Natural killer cell treated with Interleukin-12 subunit alpha and Interleukin-12 subunit beta and Interleukin-15 and Interleukin-18, amount 100 ng/mL, for 72 hours (primary cell): ENCODE data around the gene VTN. TPM values are rescaled to one million over a fixed set of nuclear protein-coding genes. Genes with fewer than 3 reads are reported as not detected.

Experiments
- ATAC-seq, 2 donors: fragments of 150-1000 bp; cut with Tn5 transposase in 1 of 2; sonication (Bioruptor Pico), chemical (Tn5 transposase) in 1 of 2; 2 replicates each; pipeline ENCODE4 v1.10.0; 2021
- DNase-seq: peaks from one replicate; pipeline ENCODE4 v3.0.0; 2022; ENCODE audit warnings: low spot score
- H3K27ac Mint-ChIP-seq, 2 donors: 1 replicate in 1 of 2; 2 replicates in 1 of 2; pipeline ENCODE4 v1.8.0; 2022; ENCODE audit warnings: mixed read lengths in 2 of 2, mild to moderate bottlenecking in 1 of 2, moderate library complexity in 1 of 2
- H3K27me3 Mint-ChIP-seq, 2 donors: 1 replicate in 1 of 2; 2 replicates in 1 of 2; pipeline ENCODE4 v1.8.0; 2022; ENCODE audit warnings: mixed read lengths in 2 of 2
- H3K36me3 Mint-ChIP-seq: one replicate; pipeline ENCODE4 v1.8.0; 2022; ENCODE audit warnings: mixed read lengths
- H3K4me1 Mint-ChIP-seq, 2 donors: 1 replicate in 1 of 2; 2 replicates in 1 of 2; pipeline ENCODE4 v1.8.0; 2022; ENCODE audit warnings: low read depth in 2 of 2, mixed read lengths in 2 of 2, mild to moderate bottlenecking in 1 of 2
- H3K4me3 Mint-ChIP-seq: one replicate; pipeline ENCODE4 v1.8.0; 2022; ENCODE audit warnings: mixed read lengths
- H3K9me3 Mint-ChIP-seq: 2 replicates; pipeline ENCODE4 v1.8.0; 2022; ENCODE audit warnings: mixed read lengths
- total RNA-seq, 2 donors: library from RNA; stranded (reverse); gene quantifications; one replicate each; pipeline ENCODE4 v1.2.3, GENCODE V29; 2022

The VTN gene
- total RNA-seq, 2 donors from 2014 or later = 0.52 to 1.3 TPM

DNA sequence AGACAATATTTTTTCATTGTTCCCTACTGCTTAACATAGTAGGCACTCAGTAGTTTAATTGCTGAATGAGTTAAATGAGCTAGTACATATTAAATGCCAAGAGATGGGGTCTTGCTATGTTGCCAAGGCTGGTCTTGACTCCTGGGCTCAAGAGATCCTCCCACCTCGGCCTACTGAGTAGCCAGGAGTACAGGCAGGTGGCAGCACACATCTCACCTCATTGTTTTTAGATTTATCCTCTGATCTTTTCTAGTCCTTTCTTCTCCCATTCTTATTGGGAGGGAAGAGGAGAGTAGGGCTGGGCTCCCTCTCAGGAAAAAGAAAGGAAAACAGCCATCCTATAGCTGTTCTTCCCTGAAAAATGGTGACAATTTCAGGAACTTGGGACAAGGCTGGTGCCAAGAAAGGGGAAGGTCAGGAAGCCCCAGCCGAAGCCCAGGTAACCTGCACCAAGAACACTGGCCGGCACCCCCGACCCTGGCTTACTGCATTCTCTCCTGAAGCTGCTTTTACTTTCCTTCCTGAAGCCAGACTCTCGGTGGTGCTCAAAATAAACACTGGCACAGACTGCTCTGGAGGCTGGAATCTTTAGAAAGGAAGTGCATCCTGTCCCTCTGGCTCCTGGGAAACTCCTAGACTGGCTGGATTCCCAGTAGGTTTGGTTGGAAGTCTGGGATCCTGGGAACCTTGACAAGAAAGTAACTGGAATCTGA lies 31.9 kb downstream of the VTN start:
- H3K9me3 Mint-ChIP-seq = no peaks in the 10 kb centered on the region

DNA sequence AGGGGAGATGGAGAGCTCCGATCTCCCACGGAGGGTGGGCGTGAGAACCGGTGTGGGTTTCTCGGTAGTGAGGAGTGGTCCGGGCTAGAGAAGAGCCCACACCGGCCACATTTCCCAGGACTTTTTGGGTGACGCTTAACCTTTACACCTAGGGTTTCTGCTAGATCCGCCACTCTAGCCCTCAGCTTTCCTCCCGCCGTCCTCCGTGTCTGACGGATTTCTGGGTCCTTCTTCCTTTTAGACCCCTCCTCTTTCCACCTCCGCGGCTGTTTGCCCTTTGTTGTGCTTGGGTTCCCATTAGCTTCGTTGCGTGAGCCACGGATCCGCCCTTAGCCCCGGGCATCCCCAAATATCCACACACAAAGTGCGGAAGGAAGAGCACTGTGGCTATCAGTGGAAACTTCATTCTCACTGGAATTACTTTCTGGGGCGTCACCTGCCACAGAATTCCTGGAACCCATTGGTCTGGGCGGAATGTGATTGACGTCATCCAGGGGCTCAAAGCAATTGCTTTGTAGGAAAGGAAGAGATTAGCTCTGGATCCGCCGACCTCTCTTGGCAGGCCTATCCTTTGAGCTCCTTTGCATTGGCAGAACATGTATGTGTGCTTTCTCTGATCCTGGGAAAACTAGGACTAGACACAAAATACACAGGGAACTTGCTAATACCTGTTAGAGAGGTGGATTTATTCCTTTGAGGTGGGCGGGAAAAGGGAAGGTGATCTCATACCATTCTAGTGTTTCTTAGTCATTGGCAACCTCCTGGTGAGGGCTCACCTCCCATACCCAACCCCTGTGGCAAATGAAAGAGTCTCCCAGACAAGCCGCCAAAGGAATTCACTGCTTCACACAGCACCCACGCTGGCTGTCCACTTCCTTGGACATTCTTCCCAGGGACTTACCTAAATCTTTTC lies 33.9 kb downstream of the VTN start:
- DNase-seq = no peak
- Mint-ChIP-seq H3K4me1 (peaks cover 38 to 39% of the 10 kb centered on the region in 2 donors), H3K27ac (peak overlapping the region; percentile 83), H3K36me3 (peaks cover 4% of the 10 kb centered on the region), H3K9me3 (no peaks in the 10 kb centered on the region), H3K4me3 (peak overlapping the region; percentile 95), H3K27me3 (no peaks in the 10 kb centered on the region)
- ATAC-seq = no peak

More for the DNA sequence above, 31.9 kb downstream of the VTN start:
- Mint-ChIP-seq H3K4me3 (peak overlapping the region; percentile 95), H3K4me1 (peaks cover 29 to 36% of the 10 kb centered on the region in 2 donors), H3K36me3 (peaks cover 4% of the 10 kb centered on the region), H3K27ac (peak overlapping the region in 1 of 2 donors; percentile 2), H3K27me3 (no peaks in the 10 kb centered on the region)
- DNase-seq = no peak
- no peak for ATAC-seq

DNA sequence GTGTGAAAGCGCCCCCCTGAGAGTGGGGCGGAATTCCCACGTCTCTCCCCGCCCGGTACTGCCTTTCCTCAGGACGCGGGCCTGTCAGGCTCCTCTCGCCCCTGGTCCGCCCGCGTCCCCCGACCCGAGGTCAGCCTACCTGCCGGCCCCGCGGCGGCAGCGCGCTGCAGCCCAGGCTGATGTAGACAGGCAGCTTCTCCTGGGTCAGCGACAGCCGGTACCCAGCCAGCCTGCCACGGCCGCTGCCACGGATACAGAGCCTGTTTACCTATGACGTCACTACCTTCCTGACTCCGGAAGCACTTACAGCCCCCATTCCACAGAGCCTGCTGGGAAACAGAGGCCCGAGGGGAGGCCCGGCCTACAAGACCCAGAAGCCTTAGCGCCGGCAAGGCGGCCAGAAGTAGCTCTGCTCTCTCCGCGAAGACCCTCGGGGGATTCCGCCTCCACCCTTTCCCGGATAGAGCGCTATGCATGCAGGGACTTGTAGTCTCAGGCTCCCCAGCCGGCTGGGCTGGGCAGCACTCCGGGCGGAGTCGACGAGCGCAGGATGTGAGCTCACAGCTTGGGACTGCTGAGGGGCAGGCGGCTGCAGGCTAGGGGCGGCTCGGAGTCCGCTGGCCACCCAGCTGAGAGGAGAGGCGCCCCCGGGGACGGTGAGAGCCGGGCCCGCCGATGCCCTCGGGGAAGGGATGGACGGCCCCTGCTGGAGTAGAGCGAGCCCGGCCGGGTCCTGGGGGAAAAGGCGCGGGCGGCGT lies 34.7 kb downstream of the VTN start, which contains the start of the genes IFT20 and TNFAIP1:
TSS of gene IFT20 (minus strand) at position 272 of the 758 bp plus-strand sequence. CDS start 3,487 bp downstream, outside the sequence.
TSS of gene TNFAIP1 (plus strand) at position 561 of the 758 bp plus-strand sequence. CDS start 3,761 bp downstream, outside the sequence.
- H3K4me1 Mint-ChIP-seq = peaks cover 38 to 39% of the 10 kb centered on the region in 2 donors
- H3K27ac Mint-ChIP-seq = peak within 1 kb of the TSS; percentile 83

DNA sequence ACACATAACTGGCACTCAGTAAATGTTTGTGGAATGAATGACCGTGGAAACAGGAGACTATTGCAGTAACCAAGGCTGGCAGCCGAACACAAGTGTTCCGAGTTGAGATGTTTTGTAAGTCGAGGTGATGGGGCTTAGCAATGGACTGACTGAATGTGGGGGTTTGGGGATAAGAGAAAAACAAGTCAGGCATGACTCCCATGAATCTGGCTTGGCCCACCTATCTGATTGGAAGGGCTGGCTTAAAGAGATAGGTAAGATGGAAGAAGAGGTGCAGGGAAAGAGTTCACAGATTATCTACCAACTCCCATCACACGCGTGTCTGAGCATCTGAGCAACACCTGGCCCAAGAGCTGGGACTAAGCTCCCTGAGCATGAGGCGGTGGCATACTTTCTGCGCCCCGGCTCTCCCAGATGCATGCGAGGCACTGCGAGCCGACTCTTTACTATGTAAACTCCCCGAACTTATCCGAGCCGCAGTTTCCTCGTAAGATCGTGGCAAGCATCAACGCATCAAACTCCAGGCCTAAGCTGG lies 35.4 kb downstream of the VTN start:
- ATAC-seq = no peak
- no peaks in the 10 kb centered on the region for H3K27me3 Mint-ChIP-seq
- H3K27ac Mint-ChIP-seq = peak overlapping the region; percentile 83
- peaks cover 38 to 39% of the 10 kb centered on the region in 2 donors for H3K4me1 Mint-ChIP-seq
- H3K4me3 Mint-ChIP-seq = peak overlapping the region; percentile 95
- DNase-seq = no peak
- H3K36me3 Mint-ChIP-seq = peaks cover 4% of the 10 kb centered on the region
- no peaks in the 10 kb centered on the region for H3K9me3 Mint-ChIP-seq

More for the DNA sequence above, 34.7 kb downstream of the VTN start, which contains the start of the genes IFT20 and TNFAIP1:
- ATAC-seq = peak; percentile 99
- Mint-ChIP-seq H3K36me3 (peaks cover 4% of the 10 kb centered on the region), H3K9me3 (no peaks in the 10 kb centered on the region), H3K4me3 (peak within 1 kb of the TSS; percentile 95), H3K27me3 (no peaks in the 10 kb centered on the region)
- peak; percentile 100 for DNase-seq

DNA sequence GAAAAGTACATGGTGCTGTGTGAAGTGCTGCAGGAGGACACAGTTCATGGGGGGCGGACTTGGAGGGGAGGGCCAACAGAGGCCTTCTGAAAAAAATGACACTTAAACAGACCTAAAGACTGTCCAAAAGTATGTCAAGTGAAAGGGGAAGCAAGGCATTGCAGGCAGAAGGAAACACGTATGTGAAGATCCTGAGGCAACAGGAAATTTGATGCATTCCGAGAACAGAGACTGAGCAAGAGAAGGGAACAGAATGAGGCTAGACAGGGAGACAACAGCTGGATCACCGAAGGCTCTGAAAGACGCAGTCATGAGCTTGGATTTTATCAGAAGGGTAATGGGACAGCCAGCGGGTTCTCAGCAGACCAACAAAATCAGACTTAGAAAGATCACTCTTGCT lies 35.9 kb downstream of the VTN start:
- H3K36me3 Mint-ChIP-seq = peaks cover 4% of the 10 kb centered on the region
- peaks cover 38 to 39% of the 10 kb centered on the region in 2 donors for H3K4me1 Mint-ChIP-seq
- no peaks in the 10 kb centered on the region for H3K27me3 Mint-ChIP-seq
- no peaks in the 10 kb centered on the region for H3K9me3 Mint-ChIP-seq
- H3K4me3 Mint-ChIP-seq = peak overlapping the region; percentile 95
- ATAC-seq (no peak), DNase-seq (no peak)
- peak overlapping the region; percentile 83 for H3K27ac Mint-ChIP-seq

DNA sequence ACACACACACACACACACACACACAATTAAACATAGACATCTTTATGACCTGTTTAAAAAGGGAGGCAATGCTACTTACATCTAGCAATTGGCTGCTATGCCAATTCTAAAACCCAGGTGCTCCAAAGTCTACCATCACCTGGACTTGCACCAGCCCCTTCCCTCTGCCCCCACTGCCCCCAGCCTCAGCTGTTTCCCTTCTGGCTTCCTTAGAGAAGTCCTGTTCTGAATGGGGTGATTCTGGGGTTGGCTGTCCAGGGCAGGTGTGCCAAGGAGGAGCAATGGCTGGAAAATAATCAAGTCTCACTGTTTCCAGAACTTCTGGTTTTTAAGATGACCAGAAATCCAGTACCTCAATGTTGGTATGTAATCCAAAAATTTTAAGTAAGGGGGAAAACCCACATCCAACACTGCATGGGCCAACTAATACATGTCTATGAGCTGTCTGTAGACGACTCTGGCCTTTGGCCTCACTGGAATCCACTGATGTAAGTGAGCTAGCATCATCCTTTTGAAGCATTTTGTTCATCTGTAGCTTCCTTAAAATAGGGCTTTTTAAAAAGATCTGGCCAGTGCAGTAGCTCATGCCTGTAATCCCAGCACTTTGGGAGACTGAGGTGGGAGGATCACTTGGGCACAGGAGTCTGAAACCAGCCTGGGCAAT lies 36.9 kb downstream of the VTN start:
- no peak for ATAC-seq
- peaks cover 4% of the 10 kb centered on the region for H3K36me3 Mint-ChIP-seq
- H3K27me3 Mint-ChIP-seq = no peaks in the 10 kb centered on the region
- H3K27ac Mint-ChIP-seq = peak overlapping the region in 1 of 2 donors; percentile 83
- peak; percentile 6 for DNase-seq
- peak overlapping the region; percentile 95 for H3K4me3 Mint-ChIP-seq
- H3K4me1 Mint-ChIP-seq = peaks cover 34 to 38% of the 10 kb centered on the region in 2 donors
- H3K9me3 Mint-ChIP-seq = no peaks in the 10 kb centered on the region

DNA sequence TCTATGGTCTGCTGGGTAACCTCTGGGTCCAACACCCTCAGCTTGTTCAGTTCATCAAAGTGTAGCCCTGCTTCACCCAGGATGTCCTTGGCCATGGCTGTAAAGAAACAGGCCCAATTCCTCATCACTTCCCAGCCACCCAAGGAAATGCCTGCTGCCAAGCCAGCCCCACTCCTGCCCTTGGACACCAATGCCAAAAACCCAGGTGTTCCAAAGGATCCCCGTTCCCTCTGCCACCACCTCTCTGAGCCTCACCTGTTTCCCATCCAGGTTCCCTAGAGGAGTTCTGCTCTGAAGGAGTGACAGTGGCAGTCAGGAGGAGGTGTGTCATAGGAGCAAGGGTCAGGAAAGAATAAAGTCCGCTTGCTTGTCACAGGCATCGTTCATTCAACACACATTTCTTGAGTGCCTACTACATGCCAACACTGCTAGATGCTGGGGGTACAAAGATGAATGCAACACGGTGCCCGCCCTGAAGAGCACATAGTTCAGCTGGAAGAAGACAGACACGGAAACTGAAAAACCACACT lies 38.2 kb downstream of the VTN start:
- H3K4me3 Mint-ChIP-seq = no peak overlapping the region
- no peak for ATAC-seq

DNA sequence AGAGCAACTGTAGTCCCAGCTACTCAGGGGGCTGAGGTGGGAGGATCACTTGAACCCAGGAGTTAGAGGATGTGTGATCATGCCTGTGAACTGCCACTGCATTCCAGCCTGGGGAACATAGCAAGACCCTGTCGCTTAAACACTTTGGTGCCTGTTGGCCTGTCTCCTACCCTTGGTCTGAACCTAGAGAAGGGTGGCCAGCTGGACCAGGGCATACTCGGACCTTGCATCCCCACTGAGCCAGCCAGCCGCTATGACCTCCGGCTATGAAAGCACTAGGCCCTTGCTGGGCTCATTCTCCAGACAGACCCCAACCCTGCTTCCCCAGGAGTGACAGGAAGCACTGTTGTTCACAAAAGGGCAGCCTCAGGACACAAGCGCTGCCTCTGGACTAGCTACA lies 39.4 kb downstream of the VTN start:
- no peak for DNase-seq
- no peak overlapping the region for H3K27ac Mint-ChIP-seq

More for the DNA sequence above, 38.2 kb downstream of the VTN start:
- Mint-ChIP-seq H3K9me3 (no peaks in the 10 kb centered on the region), H3K4me1 (peaks cover 24 to 28% of the 10 kb centered on the region in 2 donors), H3K27ac (no peak overlapping the region), H3K36me3 (peaks cover 5% of the 10 kb centered on the region), H3K27me3 (no peaks in the 10 kb centered on the region)
- DNase-seq = no peak

DNA sequence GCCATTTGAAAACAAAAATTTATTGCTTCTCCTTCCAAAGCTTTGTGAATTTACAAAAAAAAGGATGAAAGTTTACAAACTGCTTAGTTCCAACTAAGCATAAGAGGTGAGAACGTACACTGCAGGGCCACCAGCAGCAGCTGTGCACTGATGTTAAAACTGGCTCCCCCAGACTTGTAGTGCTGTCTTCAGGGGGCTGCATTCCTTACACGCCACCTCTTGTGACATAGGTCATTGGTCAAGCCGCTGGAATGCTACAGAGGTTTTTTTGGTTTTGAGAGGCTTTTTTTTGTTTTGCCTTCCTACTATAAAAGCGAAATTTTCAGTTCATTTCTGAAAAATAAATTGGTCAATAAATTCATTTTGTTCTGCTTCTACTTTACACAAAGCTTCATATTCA lies 41.8 kb downstream of the VTN start:
- no peaks in the 10 kb centered on the region for H3K9me3 Mint-ChIP-seq
- H3K36me3 Mint-ChIP-seq = peaks cover 11% of the 10 kb centered on the region
- H3K4me3 Mint-ChIP-seq = no peak overlapping the region
- H3K4me1 Mint-ChIP-seq = peaks cover 3 to 8% of the 10 kb centered on the region in 2 donors
- ATAC-seq (no peak), DNase-seq (no peak)
- H3K27ac Mint-ChIP-seq = no peak overlapping the region
- no peaks in the 10 kb centered on the region for H3K27me3 Mint-ChIP-seq

More for the DNA sequence above, 39.4 kb downstream of the VTN start:
- no peak for ATAC-seq
- H3K36me3 Mint-ChIP-seq = peaks cover 11% of the 10 kb centered on the region
- peaks cover 17 to 21% of the 10 kb centered on the region in 2 donors for H3K4me1 Mint-ChIP-seq
- no peaks in the 10 kb centered on the region for H3K27me3 Mint-ChIP-seq
- no peak overlapping the region for H3K4me3 Mint-ChIP-seq
- no peaks in the 10 kb centered on the region for H3K9me3 Mint-ChIP-seq

DNA sequence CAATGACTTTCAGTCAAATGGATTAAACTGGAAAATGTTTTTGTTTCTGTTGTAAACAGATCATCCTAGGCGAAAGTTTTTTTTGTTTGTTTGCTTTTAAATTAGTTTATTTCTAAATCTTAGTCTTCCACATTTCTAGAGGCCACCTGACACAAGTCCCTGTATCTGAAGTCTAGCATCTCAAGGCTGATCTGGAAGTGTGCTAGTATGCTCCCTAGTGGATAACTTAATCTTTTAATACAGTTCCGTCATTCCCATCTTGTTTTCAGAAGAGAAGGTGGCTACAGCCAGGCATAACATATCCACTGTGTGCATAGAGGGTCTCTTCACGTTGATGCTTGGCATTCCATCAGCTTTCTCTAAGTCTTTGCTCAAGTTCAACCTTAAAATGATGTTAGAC lies 42.4 kb downstream of the VTN start:
- DNase-seq (no peak), ATAC-seq (no peak)
- H3K4me1 Mint-ChIP-seq = peaks cover 3 to 8% of the 10 kb centered on the region in 2 donors
- H3K27ac Mint-ChIP-seq = no peak overlapping the region
- peaks cover 11% of the 10 kb centered on the region for H3K36me3 Mint-ChIP-seq
- H3K27me3 Mint-ChIP-seq = no peaks in the 10 kb centered on the region
- H3K9me3 Mint-ChIP-seq = no peaks in the 10 kb centered on the region
- no peak overlapping the region for H3K4me3 Mint-ChIP-seq

DNA sequence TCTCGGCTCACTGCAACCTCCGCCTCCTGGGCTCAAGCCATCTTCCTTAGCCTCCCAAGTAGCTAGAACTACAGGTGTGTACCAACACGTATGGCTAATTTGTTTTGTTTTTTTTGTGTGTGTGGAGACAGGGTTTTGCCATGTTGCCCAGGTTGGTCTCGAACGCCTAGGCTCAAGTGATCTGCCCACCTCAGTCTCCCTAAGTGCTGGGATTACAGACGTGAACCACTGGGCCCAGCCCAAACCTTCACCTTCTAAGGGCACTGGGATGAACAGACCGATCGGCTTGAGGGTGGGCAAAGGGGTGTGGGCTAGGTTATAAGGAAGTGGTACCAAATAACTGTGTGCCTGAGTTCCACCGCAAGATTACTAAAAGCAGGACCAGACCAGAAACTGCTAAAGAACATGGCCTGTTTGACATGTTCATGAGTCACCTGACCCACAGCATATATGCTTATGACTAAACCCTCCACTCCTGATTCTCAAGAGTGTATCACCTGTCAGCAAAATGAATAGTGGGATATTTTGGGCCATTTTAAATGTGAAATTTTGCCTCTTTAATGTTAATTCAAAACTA lies 43.0 kb downstream of the VTN start:
- ATAC-seq (peak in 1 of 2 donors; percentile 90), DNase-seq (no peak)
- peaks cover 1 to 2% of the 10 kb centered on the region in 2 donors for H3K4me1 Mint-ChIP-seq
- no peaks in the 10 kb centered on the region for H3K9me3 Mint-ChIP-seq
- H3K36me3 Mint-ChIP-seq = peaks cover 11% of the 10 kb centered on the region
- no peak overlapping the region for H3K4me3 Mint-ChIP-seq
- H3K27ac Mint-ChIP-seq = peak overlapping the region in 1 of 2 donors; percentile 47
- H3K27me3 Mint-ChIP-seq = no peaks in the 10 kb centered on the region

DNA sequence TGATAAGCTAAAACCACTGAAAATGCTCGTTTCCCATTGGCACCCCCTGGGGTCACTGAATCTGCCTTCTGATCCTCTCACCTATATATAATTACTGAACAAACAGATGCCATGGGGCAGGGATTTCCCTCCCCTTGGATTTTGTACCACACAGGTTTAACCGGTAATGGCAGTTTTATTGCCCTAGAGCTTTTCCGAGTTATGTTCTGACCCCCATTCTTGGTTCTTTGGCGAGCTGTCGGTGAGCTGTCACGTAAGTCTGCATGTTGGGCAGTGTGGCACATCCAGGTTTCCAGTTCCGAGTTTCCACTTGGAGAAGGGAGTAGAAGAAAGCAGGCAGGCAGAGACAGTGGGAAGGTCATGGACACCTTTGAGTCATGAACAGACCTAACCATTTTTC lies 44.0 kb downstream of the VTN start:
- H3K4me3 Mint-ChIP-seq = no peak overlapping the region

More for the DNA sequence above, 44.0 kb downstream of the VTN start:
- no peaks in the 10 kb centered on the region for H3K9me3 Mint-ChIP-seq
- no peaks in the 10 kb centered on the region for H3K27me3 Mint-ChIP-seq
- H3K36me3 Mint-ChIP-seq = peaks cover 11% of the 10 kb centered on the region
- H3K27ac Mint-ChIP-seq = peak overlapping the region in 1 of 2 donors; percentile 47
- H3K4me1 Mint-ChIP-seq = peaks cover 3 to 4% of the 10 kb centered on the region in 2 donors
- no peak for DNase-seq
- ATAC-seq = no peak
